ENCODE measurements around the gene ANKRD49. TPM values are rescaled to one million over a fixed set of nuclear protein-coding genes. Genes with fewer than 3 reads are reported as not detected.

ANKRD49 gene
- total and polyA plus RNA-seq, 2 of the 4 experiments (the other 2 are of a cell fraction), result 7.2 to 10.4 TPM

- Histone ChIP-seq H2AFZ (replicated peaks; ENCODE audit: low read length, poor library complexity) (no peak overlapping the region), H2BK15ac (ENCODE audit: low read depth, low read length) (no peak overlapping the region), H4K91ac (ENCODE audit: insufficient read depth, low read depth, low read length) (no peak overlapping the region), H2BK120ac (ENCODE audit: low read depth, low read length) (no peak overlapping the region), H3K4me1 (ENCODE audit: control insufficient read depth, insufficient read depth, low read length) (no peaks in the 10 kb centered on the region), H3K9me3 (ENCODE audit: control insufficient read depth, insufficient read depth, low read length) (no peaks in the 10 kb centered on the region), H3K14ac (replicated peaks; ENCODE audit: low read depth, low read length) (no peak overlapping the region), H2AK9ac (replicated peaks; ENCODE audit: low read depth, low read length, poor library complexity) (no peak overlapping the region), H2AK5ac (ENCODE audit: low read depth, low read length) (no peak overlapping the region), H3K27me3 (ENCODE audit: control insufficient read depth, insufficient read depth, low read length) (no peaks in the 10 kb centered on the region), H3K79me1 (ENCODE audit: low read depth in 1 of 2, low read length in 2 of 2) (no peaks in the 10 kb centered on the region), H3K4me3 (ENCODE audit: insufficient read depth, low read depth, low read length) (no peak overlapping the region), H2BK20ac (ENCODE audit: low read depth, low read length) (no peak overlapping the region), H3K36me3 (ENCODE audit: control insufficient read depth, insufficient read depth, low read length) (peaks cover 4% of the 10 kb centered on the region; the same call in 1 of the 2 replicates), H2BK5ac (ENCODE audit: low read depth, low read length, poor library complexity, severe bottlenecking) (no peak overlapping the region), H3K9ac (ENCODE audit: low read depth, low read length) (no peak overlapping the region), H3K9me1 (ENCODE audit: insufficient read depth, low read length) (no peaks in the 10 kb centered on the region), H3K4ac (ENCODE audit: low read depth, low read length) (no peak overlapping the region), H4K8ac (ENCODE audit: low read depth in 2 of 2, low read length in 2 of 2) (no peak overlapping the region), H3K27ac (ENCODE audit: insufficient read depth, low read length) (no peak overlapping the region), H4K20me1 (ENCODE audit: insufficient read depth, low read length) (no peaks in the 10 kb centered on the region), H3K56ac (ENCODE audit: extremely low read depth, insufficient read depth, low read length) (no peak overlapping the region), H4K5ac (ENCODE audit: low read depth, low read length) (no peak overlapping the region), H3K4me2 (ENCODE audit: low read depth, low read length) (no peak overlapping the region), H3K23ac (ENCODE audit: low read depth, low read length) (no peak overlapping the region), H3K18ac (ENCODE audit: low read depth, low read length) (no peak overlapping the region)
- ATAC-seq (ENCODE audit: low read depth) (no peak), DNase-seq (peak; percentile 10)
- WGBS, 2 experiments (ENCODE audit: extremely low coverage in 2 of 2, insufficient read length in 1 of 2), result no CpG with 5 or more reads among the region's 2 CpGs
- in situ Hi-C loops (cut with MboI; ENCODE audit: low sequenced_read_pairs) (no loop called here), intact Hi-C loops (cut with micrococcal nuclease) (no loop called here), dilution Hi-C loops (cut with HindIII; ENCODE audit: low sequenced_read_pairs, unreplicated experiment) (no loop called here)
- POLR2A ChIA-PET (ENCODE audit: unreplicated experiment), result no interaction called here
- no peak for TF ChIP-seq NFE2L2 (IDR thresholded peaks at IDR 0.05; ENCODE audit: low read depth, low read length)
- no peak for TF ChIP-seq FOS (IDR thresholded peaks at IDR 0.05; ENCODE audit: low read depth, low read length)
- no peak for TF ChIP-seq CTCF (conservative IDR thresholded peaks at IDR 0.05; ENCODE audit: low read depth, low read length)
- no peak for TF ChIP-seq SMC3 (IDR thresholded peaks at IDR 0.05; ENCODE audit: low read depth, low read length)
- TF ChIP-seq RCOR1 (IDR thresholded peaks at IDR 0.05; ENCODE audit: insufficient replicate concordance, low read length), result no peak
- no peak for TF ChIP-seq MAZ (IDR thresholded peaks at IDR 0.05; ENCODE audit: borderline replicate concordance, low read depth, low read length)
- no peak for TF ChIP-seq MXI1 (IDR thresholded peaks at IDR 0.05; ENCODE audit: borderline replicate concordance, low read depth, low read length)
- no peak for TF ChIP-seq MAFK (IDR thresholded peaks at IDR 0.05; ENCODE audit: low read depth, low read length)
- TF ChIP-seq CHD1 (IDR thresholded peaks at IDR 0.05; ENCODE audit: low read depth, low read length), result no peak
- TF ChIP-seq ELK1 (IDR thresholded peaks at IDR 0.05; ENCODE audit: borderline replicate concordance, low read depth, low read length), result no peak
- no peak for TF ChIP-seq CEBPB (IDR thresholded peaks at IDR 0.05; ENCODE audit: low read depth, low read length)
- CTCF ChIA-PET, result interaction anchor here (0.8 kb wide), 1 partner anchor 19 kb away, joined by 3 read pairs; no protein-coding TSS in a partner anchor
- BruUV-seq (replicated peaks), result no TSS peak
Observed at GRCh38 chr11:94469416-94469815, 24.4 kb upstream of the ANKRD49 start.

Measured in IMR-90 (cell line).